ENCODE data around the gene PDZD7.

DNA sequence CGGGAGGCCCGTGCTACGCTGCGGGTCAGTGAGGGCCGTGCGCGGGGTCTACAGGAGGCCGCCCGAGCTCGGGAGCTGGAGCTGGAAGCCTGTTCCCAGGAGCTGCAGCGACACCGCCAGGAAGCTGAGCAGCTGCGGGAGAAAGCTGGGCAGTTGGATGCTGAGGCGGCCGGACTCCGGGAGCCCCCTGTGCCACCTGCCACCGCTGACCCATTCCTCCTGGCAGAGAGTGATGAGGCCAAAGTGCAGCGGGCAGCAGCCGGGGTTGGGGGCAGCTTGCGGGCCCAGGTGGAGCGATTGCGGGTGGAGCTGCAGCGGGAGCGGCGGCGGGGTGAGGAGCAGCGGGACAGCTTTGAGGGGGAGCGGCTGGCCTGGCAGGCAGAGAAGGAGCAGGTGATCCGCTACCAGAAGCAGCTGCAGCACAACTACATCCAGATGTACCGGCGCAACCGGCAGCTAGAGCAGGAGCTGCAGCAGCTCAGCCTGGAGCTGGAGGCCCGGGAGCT, 24.3 kb downstream of the PDZD7 start:
- TF ChIP-seq, protein P1, sequence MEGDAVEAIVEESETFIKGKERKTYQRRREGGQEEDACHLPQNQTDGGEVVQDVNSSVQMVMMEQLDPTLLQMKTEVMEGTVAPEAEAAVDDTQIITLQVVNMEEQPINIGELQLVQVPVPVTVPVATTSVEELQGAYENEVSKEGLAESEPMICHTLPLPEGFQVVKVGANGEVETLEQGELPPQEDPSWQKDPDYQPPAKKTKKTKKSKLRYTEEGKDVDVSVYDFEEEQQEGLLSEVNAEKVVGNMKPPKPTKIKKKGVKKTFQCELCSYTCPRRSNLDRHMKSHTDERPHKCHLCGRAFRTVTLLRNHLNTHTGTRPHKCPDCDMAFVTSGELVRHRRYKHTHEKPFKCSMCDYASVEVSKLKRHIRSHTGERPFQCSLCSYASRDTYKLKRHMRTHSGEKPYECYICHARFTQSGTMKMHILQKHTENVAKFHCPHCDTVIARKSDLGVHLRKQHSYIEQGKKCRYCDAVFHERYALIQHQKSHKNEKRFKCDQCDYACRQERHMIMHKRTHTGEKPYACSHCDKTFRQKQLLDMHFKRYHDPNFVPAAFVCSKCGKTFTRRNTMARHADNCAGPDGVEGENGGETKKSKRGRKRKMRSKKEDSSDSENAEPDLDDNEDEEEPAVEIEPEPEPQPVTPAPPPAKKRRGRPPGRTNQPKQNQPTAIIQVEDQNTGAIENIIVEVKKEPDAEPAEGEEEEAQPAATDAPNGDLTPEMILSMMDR (IDR thresholded peaks at IDR 0.05; ENCODE audit: control extremely low read depth in 1 of 3, insufficient read depth in 1 of 3, low read depth in 1 of 3, low read length in 3 of 3), result no peak
- TF ChIP-seq RAD21 (IDR thresholded peaks at IDR 0.05 in 1 of 2, conservative IDR thresholded peaks at IDR 0.05 in 1 of 2; ENCODE audit: low read depth in 2 of 2, low read length in 2 of 2) (no peak), KDM1A (IDR thresholded peaks at IDR 0.05; ENCODE audit: borderline replicate concordance, low read length) (no peak), TCF12 (IDR thresholded peaks at IDR 0.05; ENCODE audit: low read depth, low read length) (no peak), POLR2A (IDR thresholded peaks at IDR 0.05; ENCODE audit: control extremely low read depth in 1 of 2, low read depth in 2 of 2, low read length in 2 of 2) (no peak), CBX8 (IDR thresholded peaks at IDR 0.05; ENCODE audit: borderline replicate concordance, low read depth, low read length) (no peak), POLR2AphosphoS5 (IDR thresholded peaks at IDR 0.05; ENCODE audit: low read depth, low read length) (no peak), EZH2 (IDR thresholded peaks at IDR 0.05; ENCODE audit: low read depth, low read length, severe bottlenecking) (no peak), TAF1 (IDR thresholded peaks at IDR 0.05; ENCODE audit: low read depth, low read length) (no peak), CEBPB (IDR thresholded peaks at IDR 0.05; ENCODE audit: low read depth, low read length) (no peak), BRCA1 (IDR thresholded peaks at IDR 0.05; ENCODE audit: low read depth, low read length) (no peak), MAX (IDR thresholded peaks at IDR 0.05) (no peak), SUZ12 (IDR thresholded peaks at IDR 0.05; ENCODE audit: low read length) (no peak)

Measured in H1 (cell line).